HuH-7 (cell line): Measurements from ENCODE around the gene LRMDA.
"Not testable (repeated sequence)": the region's sequence is repeated elsewhere in the genome, so short reads cannot be mapped to it uniquely, and the experiment has no call there.

Source experiments
- DNase-seq: peaks from one replicate; pipeline ENCODE4 v3.0.0; 2011; ENCODE audit warnings: low spot score

LRMDA gene

DNA sequence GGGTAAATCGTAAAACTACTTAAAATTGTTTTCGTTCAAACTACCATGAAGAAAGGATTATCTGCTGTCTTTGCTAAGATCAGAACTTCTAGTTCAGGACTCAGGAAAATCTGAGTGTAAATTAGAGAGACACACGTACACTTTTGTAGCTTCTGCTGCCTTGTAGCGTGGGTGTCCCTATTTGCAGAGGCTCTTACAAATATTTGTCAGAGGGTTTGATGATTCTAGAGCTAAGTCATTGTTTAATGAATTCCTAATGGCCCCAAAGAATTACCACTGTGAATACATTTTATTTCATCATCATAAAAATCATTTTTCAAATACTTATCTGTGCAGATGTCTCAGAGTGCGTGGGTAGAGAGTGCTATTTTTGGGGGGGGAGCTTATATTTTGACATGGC lies 314.9 kb downstream of the LRMDA start:
- no peak for DNase-seq

DNA sequence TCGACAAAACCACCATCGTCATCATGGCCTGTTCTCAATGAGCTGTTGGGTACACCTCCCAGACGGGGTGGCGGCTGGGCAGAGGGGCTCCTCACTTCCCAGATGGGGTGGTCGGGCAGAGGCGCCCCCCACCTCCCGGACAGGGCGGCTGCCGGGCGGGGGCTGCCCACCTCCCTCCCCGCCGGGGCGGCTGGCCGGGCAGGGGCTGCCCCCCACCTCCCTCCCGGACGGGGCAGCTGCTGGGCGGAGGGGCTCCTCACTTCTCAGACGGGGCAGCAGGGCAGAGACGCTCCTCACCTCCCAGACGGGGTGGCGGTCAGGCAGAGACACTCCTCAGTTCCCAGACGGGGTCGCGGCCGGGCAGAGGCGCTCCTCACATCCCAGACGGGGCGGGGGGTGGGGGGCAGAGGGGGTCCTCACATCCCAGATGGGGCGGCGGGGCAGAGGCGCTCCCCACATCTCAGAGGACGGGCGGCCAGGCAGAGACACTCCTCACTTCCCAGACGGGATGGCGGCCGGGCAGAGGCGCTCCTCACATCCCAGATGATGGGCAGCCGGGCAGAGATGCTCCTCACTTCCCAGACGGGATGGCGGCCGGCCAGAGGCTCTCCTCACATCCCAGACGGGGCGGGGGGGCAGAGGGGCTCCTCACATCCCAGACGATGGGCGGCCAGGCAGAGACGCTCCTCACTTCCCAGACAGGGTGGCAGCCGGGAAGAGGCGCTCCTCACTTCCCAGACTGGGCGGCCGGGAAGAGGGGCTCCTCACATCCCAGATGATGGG lies 318.9 kb downstream of the LRMDA start:
- DNase-seq: not testable (repeated sequence)

DNA sequence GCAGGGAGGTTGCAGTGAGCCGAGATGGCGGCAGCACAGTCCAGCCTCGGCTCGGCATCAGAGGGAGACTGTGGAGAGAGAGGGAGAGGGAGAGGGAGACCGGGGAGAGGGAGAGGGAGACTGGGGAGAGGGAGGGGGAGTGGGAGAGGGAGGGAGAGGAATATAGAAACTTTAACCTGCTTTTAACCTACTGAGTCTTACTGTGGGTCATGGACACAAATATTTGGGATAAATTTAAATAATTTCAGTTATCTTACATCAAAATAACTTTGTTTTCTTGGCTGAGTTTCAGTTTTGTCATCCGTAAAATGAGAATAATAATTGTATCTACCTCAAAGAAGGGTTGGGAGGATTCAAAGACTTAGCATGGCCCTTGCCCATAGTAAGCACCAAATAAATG lies 319.8 kb downstream of the LRMDA start:
- DNase-seq: no peak

DNA sequence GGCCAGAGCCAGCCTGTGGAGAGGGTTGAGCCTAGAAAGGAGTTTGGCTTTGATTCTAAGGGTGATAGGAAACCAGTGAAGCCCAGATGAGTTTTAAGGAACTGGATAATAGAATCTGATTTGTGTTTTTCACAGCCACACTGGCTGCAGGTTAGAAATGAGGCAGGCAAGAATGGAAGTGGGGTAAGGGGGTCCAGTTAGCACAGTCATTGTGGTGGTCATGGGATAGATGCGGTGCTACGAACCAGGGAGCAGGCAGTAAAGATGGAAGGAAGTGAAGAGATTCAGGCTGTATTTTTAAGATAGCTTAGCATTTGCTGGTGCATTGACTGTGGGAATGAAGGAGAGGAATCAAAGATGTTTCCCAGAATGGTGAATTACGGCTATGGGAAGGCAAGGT lies 322.2 kb downstream of the LRMDA start:
- DNase-seq: no peak

DNA sequence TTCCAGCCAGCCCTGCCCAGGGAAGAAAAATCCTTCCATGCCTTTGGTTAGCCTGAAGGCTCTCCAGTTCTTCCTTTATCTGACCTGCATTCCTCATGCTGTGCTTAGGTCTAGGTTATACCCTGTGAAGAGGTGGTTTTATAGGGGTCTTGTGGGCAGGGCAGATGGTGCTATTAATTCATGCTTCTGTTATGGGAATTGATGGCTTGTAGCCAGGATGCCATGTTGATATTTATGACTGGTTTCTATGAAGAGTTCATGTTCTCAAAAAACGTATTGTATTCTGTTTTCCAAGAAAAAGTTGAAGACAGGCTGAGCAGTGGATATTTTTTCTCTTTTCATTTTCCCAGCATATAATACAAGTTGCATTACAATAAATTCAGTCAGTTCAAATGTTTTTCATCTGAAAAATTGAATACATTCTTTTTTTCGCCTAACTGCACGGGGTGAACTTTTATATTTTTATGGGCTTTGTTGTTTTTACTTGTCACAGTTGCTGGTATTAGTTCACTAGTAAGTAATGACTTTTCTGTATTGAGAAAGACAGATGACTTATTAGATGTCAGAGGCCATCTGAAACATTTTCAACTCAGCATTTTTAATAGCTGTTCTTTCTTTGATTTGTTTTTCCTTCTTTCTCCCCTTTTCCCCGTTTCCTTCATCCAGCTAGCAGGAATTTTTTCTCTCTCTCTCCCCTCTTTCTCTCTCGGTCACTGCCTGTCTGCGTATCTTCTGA lies 322.8 kb downstream of the LRMDA start:
- DNase-seq: no peak

DNA sequence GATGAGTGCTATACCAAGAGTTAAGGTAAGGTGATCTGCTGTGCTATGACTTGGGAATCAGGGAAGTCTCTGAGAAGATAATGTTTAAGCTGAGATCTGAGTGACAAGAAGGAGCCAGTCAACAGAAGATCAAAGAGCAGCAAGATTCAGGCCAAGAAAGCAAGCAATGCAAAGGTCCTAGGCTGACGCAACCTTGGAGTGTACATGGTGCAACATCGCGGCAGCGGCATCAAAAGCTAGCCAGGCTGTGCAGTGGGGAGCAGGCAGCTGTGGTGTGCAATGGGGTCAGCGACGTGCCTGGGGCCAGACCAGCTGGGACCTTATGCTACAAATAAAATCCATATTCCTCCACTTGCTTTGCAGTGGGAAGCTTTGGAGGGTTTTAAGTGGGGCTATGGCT lies 324.1 kb downstream of the LRMDA start:
- no peak for DNase-seq

DNA sequence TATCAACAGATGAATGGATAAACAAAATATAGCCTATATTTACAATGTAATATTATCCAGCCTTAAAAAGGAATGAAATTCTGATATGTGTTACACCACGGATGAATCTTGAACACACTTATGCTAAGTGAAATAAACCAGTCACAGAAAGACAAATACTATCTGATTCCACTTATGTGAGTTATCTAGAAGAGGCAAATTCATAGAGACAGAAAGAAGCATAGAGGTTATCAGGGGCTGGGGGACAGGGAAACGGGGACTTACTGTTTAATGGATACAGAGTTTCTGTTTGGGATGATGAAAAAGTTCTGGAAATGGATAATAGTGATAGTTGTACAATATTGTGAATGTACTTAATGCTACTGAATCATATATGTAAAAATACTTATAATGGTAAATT lies 329.9 kb downstream of the LRMDA start:
- no peak for DNase-seq

DNA sequence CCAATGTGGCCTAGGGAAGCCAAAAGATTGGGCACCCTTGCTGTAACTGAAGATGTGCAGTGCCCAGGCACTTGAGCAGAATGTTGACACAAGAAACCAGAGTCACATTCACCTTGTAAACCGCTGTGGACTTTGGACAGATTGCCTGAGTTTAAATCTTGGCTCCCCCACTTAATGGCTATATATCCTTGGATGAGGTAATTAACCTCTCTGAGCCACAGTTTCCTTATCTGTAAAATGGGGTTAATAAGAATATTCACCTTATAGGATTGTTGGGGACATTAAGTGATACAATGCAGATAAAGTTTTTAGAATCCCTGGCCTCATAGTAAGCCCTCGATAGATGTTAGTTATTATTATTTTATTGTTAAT lies 331.0 kb downstream of the LRMDA start:
- no peak for DNase-seq

DNA sequence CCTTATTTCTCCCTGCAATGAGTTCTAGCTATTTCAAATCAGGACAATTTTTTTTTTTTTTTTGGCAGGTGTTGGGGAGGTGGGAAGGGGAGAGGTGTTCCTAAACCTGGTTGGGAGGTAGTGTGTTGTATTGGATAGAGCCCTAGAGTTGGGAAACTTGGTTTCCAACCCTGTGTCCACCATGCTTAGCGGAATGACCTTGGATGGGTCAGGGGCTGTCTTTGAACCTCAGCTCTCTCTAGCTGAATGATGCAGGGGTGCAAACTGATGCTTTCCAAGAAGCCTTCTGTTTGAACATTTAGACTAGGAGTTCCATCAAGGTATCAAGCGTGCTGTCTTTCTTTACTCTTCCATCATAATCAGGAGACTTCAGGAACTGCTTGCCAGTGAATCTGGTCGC lies 332.2 kb downstream of the LRMDA start:
- no peak for DNase-seq

DNA sequence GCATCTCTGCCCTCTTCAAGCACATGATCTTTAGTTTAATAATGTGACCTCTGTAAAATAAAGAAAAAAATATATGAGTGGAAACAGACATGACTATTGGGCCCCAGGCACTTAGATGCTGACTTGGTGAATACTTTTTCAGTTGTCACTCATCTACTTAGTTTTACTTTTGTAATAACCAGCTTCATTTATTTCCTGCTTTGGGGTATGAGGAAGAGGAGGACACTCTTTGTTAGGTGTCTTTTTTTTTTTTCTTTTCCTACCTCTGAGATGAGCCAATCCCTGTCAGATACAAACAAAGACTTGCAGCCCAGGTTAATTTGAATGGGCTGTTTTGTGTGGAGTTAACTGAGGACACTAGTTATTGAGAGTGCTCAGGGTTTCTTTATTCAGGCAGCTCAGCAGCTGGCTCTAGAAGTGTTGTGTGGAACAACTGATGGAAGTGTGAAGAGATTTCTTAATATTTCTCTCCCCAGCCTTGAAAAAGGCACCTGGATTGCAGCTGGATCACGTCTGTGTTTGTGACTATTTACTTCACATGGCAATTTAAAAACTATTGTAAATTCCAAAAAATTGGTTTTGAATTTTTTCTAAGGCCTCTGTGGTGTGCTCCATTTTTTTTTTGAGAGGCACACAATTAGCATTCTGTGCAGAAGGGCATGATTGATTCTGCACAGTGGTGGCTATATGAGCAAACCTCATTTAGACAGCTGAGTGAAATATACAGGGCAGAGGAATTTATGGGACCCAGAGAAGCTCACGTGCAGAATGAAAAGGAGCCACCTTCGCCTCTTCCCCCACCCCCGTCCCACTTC lies 333.8 kb downstream of the LRMDA start:
- no peak for DNase-seq

DNA sequence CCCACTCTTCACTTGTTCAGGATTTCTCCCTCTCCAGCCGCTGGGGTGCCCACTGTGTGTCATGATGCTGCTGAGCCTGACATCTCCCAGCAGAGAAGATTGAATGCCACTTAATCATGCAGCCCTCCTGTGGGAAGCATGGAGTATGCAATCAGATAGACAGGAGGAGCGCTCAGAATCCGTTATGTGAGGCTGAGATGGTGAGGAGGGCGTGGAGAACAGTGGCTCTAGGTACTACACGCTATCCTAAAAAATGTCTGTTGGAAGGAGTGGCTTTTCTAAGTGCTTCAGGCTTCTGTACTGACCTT lies 334.3 kb downstream of the LRMDA start:
- DNase-seq: no peak

DNA sequence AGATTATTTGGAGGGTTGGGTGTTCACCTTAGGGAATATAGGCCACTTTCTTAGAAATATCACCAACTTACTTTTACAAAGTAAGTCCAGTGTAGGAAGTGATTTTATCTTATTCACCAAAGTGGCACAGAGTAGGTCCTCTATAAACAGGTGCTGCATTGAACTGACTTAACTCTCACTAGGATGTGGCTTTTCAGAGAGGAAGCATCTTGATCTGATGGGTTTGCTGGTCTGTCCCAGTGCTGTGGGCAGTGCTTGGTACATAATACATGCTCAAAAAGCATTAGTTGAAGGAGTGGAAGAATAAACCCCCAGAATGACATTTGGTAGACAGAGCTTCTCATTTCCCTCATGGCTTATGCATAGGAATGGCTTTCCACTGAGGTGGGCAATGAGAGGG lies 334.7 kb downstream of the LRMDA start:
- no peak for DNase-seq

DNA sequence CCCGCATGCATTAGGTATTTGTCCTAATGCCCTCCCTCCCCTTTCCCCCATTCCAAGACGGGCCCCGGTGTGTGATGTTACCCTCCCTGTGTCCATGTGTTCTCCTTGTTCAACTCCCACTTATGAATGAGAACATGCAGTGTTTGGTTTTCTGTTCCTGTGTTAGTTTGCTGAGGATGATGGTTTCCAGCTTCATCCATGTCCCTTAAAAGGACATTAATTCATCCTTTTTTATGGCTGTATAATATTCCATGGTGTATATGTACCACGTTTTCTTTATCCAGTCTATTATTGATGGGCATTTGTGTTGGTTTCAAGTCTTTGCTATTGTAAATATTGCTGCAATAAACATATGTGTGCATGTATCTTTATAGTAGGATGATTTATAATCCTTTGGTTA lies 335.3 kb downstream of the LRMDA start:
- DNase-seq: not testable (repeated sequence)

DNA sequence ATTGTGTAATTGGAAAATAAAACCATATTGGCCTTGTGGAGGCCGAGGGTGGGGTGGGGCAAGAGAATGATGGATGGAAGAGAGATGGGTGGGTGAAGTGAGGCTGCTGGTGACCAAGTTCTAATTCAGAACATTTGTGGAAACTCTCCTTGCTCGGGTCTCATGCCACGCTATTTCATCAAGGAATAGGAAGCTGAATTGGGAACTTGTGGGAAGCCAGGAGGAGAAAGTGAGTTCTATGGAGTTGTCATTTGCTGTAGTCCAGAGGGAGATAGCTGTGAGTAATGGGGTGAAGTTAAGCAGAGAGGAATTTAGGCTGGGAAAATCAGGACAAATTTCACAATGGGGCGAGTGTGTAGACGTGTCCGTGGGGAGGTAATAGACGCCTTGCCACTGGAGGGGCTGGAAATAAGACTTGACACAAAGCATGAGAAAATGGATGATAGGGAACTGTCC lies 339.2 kb downstream of the LRMDA start:
- no peak for DNase-seq

DNA sequence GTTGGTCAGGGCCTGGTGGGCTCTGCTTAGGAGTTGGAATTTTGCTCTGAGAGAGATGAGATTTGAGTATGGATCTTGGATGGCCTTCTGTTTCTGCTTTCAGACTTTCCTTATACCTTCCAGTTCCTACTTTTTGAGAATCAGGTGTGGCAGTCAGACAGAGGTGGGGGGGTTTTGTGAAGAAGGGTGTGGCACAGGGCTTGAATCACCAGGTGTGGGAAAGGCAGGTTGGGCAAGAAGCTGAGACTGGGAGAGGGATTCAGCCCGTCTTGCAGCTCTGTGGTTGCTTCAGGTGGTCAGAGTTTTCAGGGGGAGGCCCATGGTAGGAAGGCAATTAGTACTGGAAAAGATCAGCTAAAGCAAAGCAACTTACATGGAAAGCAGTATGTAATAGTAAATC lies 340.2 kb downstream of the LRMDA start:
- DNase-seq: no peak

DNA sequence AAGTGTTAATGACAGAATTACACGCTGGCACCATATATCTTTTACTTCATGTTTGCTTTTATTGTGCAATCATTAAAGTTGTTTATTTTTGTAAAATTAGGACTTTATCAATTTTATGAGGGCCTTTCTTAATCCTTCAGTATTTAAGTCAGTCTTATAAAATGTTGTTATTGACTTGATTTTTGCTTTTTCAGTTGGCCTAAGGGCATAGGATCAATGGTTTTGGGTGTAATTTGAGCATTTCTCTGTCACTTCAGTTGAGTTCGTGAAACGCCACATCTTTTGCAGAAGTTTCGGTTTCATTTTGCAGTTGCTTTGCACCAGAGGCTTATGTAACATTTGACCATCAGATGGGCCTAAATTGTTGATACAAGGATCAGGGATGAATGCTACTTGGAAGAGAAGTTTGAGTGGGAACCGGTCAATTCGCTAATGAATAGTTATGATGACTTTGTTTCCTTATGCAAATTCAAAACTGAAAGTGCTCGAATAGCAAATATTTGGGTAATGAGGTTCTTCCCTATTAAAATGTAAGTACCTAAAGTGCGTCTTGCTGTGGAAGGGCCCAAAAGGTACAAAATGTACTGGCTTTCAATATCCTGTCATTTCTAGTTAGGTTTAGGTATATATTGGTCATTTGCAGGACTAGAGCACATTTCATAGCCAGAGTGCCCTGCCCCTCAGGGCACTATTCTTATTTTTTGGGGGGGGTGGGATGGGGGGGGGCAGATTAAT lies 340.9 kb downstream of the LRMDA start:
- DNase-seq: no peak

DNA sequence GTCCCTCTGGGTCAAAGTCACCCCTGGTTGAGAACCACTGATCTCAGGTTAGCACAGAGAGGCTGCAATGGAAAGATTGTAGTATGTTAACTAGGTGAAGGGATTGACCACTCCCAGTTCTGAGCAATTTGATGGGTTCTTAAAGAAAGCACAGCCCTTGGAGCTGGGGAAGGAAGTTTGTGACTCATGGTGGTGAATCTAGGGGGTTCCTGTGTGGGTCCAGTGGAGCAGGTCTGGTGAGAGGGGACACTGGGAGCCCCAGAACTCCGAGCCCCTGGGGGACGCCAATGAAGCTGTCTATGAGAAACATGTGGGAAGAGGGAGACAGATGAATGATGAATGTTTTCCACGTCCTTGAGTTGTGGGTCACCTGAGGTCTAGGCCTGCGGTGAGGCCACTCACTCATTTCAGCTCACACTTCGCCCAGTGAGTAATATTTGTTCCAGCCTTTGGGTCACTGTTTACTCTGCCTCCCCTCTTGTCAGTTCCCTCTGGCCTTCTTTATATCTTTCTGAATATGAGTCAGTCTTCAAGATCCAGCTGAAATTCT lies 341.9 kb downstream of the LRMDA start:
- DNase-seq: no peak

DNA sequence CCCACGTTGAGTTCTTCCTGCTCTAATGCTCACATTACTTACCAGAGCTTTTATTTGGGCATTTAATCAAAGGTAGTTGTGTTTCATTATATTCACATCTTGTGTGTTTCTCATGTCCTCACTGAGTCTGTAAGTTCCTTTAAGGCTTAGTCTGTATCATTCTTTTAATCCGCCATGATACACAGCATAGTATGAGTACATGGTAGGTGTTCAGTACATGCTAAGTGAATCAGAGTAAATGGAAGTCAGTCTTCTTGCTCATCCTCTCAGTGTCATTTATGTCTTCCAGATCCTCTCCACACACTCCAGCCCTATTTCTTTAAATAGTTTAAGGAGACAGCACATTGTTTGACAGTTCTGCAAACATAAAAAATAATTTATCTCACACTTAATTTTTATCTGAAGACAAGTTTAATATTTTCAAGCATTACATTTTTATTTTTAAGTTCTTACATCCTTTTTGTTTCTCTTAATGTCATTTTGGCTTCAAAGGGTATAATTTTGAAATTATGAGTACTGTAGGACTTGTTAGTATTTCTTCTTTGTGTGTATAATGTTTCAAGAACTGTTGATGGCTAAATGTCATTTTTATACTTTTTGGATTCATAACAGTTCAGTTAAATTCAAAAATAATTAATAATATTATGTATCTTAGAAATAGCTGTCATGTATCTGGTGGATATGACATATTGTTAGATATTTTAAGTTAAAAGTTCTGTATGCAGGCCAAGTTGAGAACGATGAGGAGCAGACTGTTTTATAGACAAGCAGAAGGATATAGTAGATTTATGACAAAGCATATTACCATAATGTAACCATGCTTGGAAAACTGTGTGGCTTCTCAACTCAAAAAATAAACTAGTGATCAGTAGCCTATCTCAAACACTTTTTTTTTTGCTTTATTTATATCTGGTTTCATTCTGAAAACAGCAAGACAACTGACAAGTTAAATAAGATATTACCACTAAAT lies 342.7 kb downstream of the LRMDA start:
- no peak for DNase-seq

DNA sequence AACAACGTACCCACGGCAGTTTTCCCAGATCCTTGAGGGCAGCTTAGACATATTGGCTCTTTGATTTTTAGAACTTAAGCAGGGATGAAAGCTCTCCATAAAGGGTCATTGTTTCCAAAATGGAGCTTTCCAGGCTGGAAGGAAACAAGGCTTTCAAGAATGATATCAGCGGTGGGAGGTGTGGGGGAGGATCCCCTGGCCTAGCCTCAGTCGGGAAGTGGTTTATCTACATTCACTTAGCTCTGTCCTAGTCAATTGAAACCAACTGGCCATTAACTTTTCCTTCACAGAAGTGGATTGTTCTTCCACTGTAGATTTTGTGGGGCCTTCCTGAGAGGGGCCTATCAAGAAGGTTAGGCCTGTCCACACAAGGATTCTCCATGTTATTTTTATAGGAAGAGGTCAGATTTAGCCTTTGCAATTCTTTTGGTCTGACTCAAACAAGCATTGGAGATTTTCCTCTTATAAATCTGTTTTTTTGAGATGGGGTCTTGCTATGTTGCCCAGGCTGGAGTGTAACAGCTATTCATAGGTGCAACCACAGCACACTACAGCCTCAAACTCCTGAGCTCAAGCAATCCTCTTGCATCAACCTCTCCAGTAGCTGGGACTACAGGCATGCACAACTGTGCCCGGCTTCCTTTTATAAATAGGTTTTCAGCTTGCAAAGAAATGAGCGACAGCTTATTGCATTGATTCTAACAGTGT lies 343.5 kb downstream of the LRMDA start:
- DNase-seq: no peak
